Osteocyte (in vitro differentiated cells): ENCODE results near the gene ROS1. TPM values are rescaled to one million over a fixed set of nuclear protein-coding genes. Genes with fewer than 3 reads are reported as not detected.

ENCODE experiments used
- DNase-seq: peaks from one replicate; pipeline ENCODE4 v3.0.0; 2021; ENCODE audit warnings: mixed read lengths; ENCODE audit not compliant: unreplicated experiment; ENCODE audit errors: extremely low spot score
- H3K27ac Mint-ChIP-seq: one replicate; pipeline ENCODE4 v1.8.0; 2021; ENCODE audit warnings: mild to moderate bottlenecking, mixed read lengths; ENCODE audit not compliant: unreplicated experiment
- H3K27me3 Mint-ChIP-seq: one replicate; pipeline ENCODE4 v1.8.0; 2021; ENCODE audit warnings: mixed read lengths; ENCODE audit not compliant: unreplicated experiment
- H3K36me3 Mint-ChIP-seq: one replicate; pipeline ENCODE4 v1.8.0; 2021; ENCODE audit warnings: mixed read lengths; ENCODE audit not compliant: unreplicated experiment
- H3K4me1 Mint-ChIP-seq: one replicate; pipeline ENCODE4 v1.8.0; 2021; ENCODE audit warnings: mixed read lengths; ENCODE audit not compliant: unreplicated experiment
- H3K4me3 Mint-ChIP-seq: one replicate; pipeline ENCODE4 v1.8.0; 2021; ENCODE audit warnings: mild to moderate bottlenecking, moderate library complexity, mixed read lengths; ENCODE audit not compliant: unreplicated experiment
- H3K9me3 Mint-ChIP-seq: one replicate; pipeline ENCODE4 v1.8.0; 2021; ENCODE audit warnings: mixed read lengths; ENCODE audit not compliant: unreplicated experiment
- total RNA-seq: library from RNA; stranded (reverse); gene quantifications from 2 replicates; pipeline ENCODE4 v1.2.1, GENCODE V29; 2021
- TF ChIP-seq, protein P1 (sequence below): fragments of 200-600 bp; sonication (generic); IDR thresholded peaks from 2 replicates; pipeline ENCODE4 v1.5.0; 2021; ENCODE audit warnings: antibody characterized with exemption, mild to moderate bottlenecking, moderate library complexity

ROS1 gene
- total RNA-seq, 1 donor from 2014 or later, result not detected

DNA sequence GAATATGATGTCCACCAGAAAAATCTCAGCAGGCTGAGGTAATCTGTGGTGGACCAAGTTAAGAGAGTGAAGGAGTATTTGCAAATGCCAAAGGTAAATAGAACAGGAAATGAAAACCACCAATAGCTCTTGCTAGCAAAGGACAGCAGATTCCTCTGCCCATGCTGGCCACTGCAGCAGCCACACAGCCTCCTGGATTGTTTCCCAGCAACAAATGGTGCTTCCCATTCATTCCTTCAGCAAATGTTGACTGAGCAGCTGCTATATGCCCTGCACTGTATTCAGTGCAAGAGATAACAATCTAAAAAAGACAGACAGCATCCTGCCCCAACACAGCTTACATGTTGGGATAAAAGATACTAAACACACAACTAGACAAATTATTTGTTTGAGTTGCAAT is 11.0 kb downstream of the ROS1 start:
- Mint-ChIP-seq H3K27me3 (peaks cover 69% of the 10 kb centered on the region), H3K4me1 (no peaks in the 10 kb centered on the region), H3K9me3 (no peaks in the 10 kb centered on the region), H3K27ac (no peak overlapping the region), H3K4me3 (no peak overlapping the region), H3K36me3 (no peaks in the 10 kb centered on the region)
- TF ChIP-seq, protein P1, sequence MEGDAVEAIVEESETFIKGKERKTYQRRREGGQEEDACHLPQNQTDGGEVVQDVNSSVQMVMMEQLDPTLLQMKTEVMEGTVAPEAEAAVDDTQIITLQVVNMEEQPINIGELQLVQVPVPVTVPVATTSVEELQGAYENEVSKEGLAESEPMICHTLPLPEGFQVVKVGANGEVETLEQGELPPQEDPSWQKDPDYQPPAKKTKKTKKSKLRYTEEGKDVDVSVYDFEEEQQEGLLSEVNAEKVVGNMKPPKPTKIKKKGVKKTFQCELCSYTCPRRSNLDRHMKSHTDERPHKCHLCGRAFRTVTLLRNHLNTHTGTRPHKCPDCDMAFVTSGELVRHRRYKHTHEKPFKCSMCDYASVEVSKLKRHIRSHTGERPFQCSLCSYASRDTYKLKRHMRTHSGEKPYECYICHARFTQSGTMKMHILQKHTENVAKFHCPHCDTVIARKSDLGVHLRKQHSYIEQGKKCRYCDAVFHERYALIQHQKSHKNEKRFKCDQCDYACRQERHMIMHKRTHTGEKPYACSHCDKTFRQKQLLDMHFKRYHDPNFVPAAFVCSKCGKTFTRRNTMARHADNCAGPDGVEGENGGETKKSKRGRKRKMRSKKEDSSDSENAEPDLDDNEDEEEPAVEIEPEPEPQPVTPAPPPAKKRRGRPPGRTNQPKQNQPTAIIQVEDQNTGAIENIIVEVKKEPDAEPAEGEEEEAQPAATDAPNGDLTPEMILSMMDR, result no peak
- DNase-seq, result no peak

DNA sequence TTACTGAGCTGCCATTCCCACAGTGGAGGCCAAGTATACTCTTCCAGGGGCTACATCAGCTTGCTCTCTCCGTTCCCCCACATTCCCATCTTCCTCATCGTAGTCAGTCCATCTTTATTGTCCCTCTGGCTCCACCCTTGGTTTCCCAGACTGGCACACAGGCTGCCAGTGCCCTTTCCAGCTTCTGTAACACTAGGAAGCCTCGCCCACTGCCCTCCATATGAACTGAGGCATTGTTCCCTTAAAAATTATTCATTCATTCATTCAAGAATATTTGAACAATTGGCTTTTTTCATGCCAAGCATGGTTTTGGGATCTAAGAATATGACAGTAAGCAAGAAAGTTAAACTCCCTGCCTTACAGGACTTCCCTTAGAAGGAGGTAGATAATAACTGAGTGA is 14.3 kb downstream of the ROS1 start:
- Mint-ChIP-seq H3K4me1 (no peaks in the 10 kb centered on the region), H3K36me3 (no peaks in the 10 kb centered on the region), H3K9me3 (no peaks in the 10 kb centered on the region), H3K4me3 (no peak overlapping the region), H3K27ac (no peak overlapping the region), H3K27me3 (peaks cover 51% of the 10 kb centered on the region)
- TF ChIP-seq, protein P1, result no peak
- no peak for DNase-seq

DNA sequence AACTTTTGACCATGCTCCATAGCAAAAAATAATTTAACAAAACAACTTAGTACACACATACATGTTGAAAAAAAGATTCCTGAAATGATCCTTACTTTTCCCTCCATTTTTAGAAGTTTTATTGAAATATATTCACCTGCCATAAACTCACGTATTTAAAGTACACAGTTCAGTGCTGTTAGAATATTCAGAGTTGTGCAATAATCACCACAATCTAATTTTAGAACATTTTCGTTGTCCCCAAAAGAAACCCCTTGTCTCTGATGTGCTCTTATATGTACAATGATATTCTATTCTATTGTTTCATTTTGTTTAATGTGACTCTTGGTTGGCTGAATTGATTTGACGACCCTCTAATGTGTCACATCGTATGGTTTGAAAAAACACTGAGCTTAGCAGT is 15.9 kb downstream of the ROS1 start:
- no peak for DNase-seq
- TF ChIP-seq, protein P1, result no peak
- H3K27me3 Mint-ChIP-seq, result peaks cover 43% of the 10 kb centered on the region
- H3K36me3 Mint-ChIP-seq, result no peaks in the 10 kb centered on the region
- H3K4me3 Mint-ChIP-seq, result no peak overlapping the region
- no peaks in the 10 kb centered on the region for H3K9me3 Mint-ChIP-seq
- no peaks in the 10 kb centered on the region for H3K4me1 Mint-ChIP-seq
- H3K27ac Mint-ChIP-seq, result no peak overlapping the region

DNA sequence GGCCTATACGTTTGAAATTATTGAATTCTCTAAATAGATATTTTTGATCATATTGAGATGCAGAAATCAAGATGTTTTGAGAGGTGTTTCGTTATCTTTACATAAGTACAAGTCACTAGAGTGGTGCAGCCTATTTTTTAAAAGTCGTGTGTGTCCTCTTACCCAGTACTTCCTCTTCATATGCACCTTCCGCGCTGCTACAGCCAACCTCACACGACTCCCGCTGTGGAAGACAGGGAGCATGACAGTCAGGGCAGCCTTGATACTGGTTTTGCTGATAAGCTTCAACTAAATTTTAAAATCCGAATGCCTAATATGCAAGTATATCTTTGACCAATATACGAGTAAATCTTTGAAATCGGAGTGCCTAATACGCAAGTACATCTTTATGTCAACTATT is 16.3 kb downstream of the ROS1 start:
- no peaks in the 10 kb centered on the region for H3K36me3 Mint-ChIP-seq
- H3K9me3 Mint-ChIP-seq, result no peaks in the 10 kb centered on the region

DNA sequence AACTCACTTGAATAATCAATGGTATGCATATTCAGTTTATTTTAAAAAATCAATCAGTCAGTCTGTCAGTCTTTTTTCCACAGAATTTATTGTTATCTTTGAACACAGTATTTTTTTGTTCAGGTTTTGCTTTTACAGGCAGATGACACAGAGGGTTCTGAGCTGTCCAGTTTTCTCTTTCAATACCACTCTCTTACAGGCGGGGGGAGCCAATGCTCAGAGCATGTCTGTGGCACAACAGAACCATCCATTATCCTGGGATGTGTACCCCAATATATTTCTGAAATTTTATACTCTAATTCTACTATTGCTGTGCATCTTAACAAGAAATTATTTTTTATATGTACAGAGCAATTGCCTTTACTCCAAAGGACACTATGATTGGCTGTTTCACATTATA is 21.2 kb downstream of the ROS1 start:
- TF ChIP-seq, protein P1, result peak; percentile 49
- DNase-seq, result no peak
- Mint-ChIP-seq H3K27me3 (peaks cover 7% of the 10 kb centered on the region), H3K27ac (no peak overlapping the region), H3K36me3 (no peaks in the 10 kb centered on the region), H3K4me3 (no peak overlapping the region), H3K9me3 (no peaks in the 10 kb centered on the region), H3K4me1 (no peaks in the 10 kb centered on the region)

More for the DNA sequence above, 16.3 kb downstream of the ROS1 start:
- Mint-ChIP-seq H3K4me3 (no peak overlapping the region), H3K27ac (no peak overlapping the region), H3K4me1 (no peaks in the 10 kb centered on the region), H3K27me3 (peaks cover 41% of the 10 kb centered on the region)
- no peak for DNase-seq
- TF ChIP-seq, protein P1, result no peak
